HG02610 (cell line): ENCODE data around the gene SLC9A9.
"Not testable (repeated sequence)": the region's sequence is repeated elsewhere in the genome, so short reads cannot be mapped to it uniquely, and the experiment has no call there.

Experiments
- ATAC-seq: cut with Tn5 transposase; IDR thresholded peaks from one replicate; pipeline ENCODE4 v1.9.1; 2021; ENCODE audit warnings: mild to moderate bottlenecking, moderate library complexity; ENCODE audit not compliant: unreplicated experiment

SLC9A9 gene

DNA sequence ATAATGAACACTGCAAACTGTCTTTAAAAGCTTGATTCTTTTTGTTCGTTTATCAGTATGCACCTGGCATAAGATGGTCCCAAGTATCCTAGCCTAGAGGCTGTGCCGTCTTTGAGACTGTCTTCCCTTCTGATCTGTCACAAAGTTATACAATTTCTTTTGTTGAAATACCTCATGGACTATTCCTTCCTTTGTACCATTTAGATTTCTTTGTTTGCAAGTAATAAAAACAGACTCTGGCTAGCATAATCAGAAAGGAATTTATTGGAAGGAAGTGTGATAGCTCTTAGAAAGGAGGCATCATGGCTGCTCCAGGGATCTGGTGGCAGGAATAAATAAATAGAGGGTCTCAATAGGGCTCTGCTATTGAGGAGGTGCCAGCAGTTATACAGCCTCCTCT lies 280.4 kb downstream of the SLC9A9 start:
- ATAC-seq, result no peak

DNA sequence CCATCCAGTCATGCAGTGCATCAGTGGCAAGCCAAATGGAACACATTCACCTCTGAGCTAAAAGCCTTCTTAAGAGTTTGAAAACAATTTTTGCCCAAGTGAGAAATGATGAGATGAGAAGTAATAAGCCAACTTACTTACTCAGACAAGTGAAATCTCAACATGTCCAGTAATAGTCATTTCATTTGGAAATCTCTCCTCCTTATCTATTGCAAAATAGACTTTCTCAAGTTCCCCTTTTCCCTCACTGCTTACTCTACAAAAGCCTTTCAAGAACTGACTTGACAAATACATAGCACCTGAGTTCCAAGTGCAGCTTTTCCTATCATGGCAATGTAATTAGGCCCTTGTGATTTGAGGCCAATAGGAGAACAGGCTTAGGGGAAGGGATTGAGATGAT lies 282.3 kb downstream of the SLC9A9 start:
- no peak for ATAC-seq

DNA sequence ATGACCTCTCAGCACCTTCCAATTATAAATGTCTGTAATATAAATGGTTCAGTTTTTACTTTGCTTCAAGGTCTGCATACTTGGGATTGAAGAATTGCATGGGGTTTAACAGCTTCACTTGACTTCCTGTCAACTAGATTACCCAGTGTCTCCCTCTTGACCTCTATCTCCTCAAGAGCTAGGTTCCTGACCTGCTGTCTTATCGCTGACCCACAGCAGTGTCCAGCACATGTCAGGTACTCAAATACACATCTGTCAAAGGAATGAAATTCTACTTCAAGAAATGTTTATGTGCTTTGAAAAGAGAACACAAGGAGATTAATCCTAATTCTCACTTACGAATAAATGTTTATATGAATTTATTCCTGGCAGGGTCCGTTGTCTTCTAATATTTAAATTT lies 284.5 kb downstream of the SLC9A9 start:
- ATAC-seq, result no peak

DNA sequence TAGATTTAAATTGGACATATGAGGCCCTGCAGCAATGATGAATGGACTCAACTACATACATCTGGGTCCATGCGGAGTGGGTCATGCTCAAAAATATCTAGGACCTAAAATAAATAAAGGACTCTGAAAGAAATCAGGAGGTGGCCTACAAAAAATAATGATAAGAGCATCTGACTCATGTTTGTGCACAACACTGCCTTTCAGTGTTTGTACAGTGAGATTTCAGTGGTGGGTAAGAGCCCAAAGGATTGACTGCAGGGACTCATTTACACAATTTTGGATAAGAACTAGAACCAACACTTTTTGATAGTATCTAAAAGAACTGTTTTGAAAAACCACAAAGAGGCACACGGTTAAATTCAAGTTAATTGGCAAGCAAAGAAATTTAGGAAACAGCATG lies 285.5 kb downstream of the SLC9A9 start:
- no peak for ATAC-seq

DNA sequence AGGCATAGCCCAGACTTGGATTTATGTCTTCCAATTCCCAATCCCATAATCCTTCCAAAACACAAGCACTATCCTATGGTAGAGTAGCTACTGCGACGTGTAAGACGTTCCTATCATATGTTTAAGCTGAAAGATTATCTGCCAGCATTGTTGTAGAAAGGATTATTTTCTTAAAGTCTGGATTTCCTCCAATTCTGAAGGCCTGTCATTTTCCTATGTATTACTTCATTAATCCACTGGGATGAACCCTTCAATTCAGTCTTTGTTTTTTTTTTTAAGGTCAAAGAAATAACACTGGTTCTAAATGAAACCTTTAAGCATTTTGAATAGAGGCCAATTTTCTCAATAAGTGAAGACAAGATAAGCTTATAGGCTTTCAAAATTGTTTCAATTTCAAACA lies 289.0 kb downstream of the SLC9A9 start:
- no peak for ATAC-seq

DNA sequence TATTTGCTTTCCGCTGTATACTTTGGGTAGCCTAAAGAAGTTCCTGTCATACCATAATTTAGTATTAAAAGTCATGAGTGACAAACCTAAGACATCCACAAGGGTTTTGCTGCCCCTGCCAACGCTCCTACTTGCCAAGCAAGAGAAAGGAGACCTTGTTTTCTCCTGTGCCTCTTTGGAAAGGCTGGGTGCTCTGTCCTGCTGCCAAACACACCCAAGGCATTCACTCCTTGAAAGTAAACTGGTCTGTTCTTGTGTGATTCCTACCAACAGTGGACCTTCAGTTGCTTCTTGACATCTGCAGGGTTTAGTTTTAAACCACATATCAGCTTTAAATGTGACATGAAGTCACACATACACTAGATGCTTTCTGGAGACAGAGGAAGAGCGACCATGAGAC lies 295.4 kb downstream of the SLC9A9 start:
- ATAC-seq, result no peak

DNA sequence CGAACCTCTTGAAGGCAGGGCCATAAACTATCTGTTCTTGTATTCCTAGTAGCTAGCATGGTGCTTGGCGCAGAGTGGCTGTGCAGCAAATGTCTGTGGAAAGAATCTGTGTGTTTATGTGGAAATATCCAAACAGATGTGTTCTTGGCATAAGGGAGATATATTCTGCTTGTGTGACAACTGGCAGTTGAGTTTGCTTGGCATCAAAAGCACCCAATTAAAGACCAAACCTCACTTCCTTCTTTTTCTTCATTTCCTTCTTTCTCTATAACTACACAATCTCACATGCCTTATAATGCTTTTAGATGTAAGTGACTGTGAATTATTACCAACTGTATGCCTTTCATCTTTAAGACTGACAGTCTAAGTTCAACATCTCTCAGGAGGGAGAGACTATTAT lies 296.5 kb downstream of the SLC9A9 start:
- no peak for ATAC-seq

DNA sequence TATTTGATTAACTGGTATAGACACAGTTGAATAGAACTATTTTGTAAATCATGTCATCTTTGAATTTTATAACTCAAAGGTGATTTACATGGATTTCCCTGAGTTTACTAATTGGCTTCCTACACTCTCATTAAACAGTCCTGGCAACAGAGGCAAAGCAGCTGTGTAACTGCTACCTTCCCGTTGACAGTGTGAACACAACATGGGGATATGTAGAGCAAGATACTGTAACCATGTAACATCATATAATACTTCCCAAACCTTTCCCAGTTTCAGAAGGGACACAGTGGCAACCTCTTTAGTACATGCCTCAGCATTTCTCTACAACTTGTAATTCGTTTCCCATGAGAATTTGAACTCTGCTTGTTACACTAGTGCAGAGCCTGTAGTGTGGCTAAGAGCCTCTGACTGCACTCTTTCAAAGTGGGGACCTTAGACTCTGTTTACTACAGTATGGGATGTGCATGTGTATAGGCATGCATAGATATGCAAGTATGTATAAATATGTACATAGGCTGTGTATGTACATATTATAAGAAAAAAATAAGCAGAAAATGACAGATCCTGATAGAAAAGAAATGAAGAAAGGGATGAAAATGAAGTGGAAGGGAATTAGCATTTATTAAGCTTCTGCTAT lies 299.3 kb downstream of the SLC9A9 start:
- no peak for ATAC-seq

DNA sequence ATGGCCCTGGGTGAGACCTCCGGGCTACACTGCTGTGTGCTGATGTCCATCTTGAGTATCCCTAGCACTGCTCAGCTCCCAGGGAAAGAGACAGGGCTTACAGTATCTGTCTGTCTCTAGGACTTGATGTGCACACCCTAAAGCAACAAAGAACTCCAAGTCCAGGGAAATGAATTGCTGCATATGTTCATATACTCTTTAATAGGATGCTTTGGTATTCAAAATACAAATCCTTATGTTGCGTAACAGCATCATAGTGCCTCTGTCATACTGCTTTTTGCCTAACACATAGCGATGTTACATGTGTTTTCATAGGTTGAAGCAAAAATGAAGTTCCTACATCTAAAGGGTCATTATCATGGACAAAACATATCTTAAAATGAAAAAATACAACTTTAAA lies 299.9 kb downstream of the SLC9A9 start:
- ATAC-seq, result no peak

DNA sequence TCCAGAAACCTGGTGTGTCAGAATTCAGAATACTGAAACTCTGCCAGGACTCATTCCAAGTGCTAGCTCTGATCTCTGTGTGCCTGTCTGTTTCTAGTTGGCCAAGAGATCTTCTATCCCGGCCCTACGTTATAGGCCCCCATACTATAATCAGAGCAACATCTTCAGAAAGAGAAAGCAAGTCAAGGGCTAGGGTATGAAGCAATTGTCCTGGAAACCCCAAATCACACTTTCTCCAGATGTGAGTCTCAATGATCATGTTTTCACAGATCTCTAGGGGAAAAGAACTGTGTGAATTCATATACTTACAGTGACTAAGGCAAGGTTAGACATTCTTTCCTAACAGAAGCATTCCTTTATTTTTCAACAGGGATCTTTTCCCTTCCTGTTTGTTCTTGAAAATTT lies 309.7 kb downstream of the SLC9A9 start:
- ATAC-seq, result no peak

DNA sequence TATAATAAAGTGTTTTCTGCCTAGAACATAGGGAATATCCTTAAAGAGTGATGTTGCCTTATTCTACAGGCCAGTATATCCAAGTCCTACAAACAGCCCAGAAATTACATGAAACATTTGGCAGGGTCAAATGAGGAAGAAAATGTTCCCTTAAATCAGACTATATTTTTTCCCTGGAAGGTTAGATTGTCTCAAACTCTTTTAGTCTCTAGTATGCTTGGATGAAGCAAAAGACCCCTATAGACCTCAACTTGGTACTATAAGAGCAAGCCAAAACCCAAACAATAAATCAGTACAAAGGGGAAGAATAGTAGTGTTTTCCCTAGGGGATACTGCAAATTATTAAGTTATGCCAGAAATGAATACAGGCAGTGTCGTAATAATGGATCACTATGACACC lies 310.2 kb downstream of the SLC9A9 start:
- no peak for ATAC-seq

DNA sequence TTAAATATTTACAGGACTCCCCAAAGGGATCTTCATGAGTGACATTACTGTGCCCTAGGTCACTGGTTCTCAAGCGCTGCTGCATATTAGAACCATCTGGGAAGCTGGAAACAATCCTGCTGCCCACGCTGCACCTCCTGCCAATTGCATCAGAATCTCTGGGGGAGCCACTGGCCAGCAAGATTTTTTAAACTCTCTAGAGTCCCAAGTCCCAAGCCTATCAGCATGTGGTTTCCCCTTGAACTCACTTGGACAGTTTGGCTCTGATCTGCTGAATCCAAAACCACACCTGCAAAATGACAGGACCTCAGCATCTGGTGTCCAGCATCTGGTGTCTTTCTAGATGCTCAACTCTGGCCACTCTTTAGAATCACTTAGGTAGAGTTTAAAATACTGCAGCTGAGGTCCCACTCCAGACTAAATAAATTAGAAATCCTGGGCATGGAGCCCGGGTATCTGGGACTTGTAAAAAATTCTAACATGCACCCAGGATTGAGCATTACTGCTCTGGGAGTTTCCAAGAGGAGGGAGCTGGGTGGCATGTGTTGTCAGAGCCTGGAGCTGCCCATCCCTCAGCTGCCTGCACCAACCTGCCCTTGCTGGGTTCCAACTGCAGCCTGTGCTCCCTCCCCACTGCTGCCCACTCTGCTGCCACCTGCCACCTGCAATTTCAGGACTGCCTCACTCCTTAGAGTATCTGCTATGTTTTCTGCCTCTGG lies 311.3 kb downstream of the SLC9A9 start:
- ATAC-seq, result no peak

DNA sequence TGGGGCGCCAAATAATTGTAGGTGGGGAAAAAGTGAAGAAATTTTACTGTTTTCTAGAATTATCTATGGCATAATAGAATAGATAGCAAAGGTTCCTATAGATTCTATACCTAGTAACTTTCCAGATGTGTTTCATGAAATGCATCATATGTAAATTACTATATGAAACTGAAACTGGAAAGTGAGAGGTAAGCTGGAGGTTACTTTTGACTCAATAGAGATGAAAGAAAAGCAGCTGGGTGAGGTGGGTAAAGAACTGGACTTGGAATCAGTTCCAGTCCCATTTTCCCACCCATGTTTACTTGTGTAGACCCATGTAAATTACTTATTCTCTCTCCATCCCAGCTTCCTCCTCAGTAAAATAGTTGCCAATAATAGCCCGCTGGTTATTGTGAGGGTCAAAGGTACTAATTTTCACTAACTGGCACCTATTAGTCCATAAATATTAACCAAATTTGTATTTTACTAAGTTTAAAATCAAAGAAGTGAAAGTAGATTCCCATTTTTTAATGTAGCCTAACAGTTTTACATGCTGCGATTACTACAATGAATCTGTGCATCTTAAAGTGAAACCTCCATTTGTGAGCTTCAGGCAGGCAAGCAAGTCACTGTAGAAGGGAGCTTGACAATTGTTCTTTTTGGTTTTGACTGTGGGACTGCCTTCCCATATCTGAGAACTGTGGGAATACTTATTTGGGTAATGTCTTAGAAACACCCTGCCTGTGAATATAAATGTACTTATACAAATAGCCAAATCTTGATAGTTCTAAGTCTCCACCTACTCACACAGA lies 312.1 kb downstream of the SLC9A9 start:
- peak; percentile 92 for ATAC-seq

DNA sequence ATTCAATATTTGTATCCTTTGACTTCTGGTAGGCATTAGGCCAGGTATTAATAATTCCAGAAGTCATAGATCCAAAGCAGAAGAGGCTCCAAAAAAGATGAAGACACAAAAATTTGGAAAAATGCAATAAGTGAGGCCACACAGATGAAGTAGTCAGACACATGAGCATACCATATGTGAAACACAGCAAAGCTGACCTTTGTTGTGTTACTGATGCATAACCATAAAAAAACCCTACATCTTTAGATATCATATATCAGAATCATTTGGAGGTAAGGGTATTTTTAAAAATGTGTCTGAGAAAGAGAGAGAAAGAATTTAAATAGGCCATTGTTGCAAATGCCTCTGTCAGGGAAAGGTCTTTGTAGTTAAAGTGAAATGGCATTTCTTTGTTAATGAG lies 314.9 kb downstream of the SLC9A9 start:
- no peak for ATAC-seq

DNA sequence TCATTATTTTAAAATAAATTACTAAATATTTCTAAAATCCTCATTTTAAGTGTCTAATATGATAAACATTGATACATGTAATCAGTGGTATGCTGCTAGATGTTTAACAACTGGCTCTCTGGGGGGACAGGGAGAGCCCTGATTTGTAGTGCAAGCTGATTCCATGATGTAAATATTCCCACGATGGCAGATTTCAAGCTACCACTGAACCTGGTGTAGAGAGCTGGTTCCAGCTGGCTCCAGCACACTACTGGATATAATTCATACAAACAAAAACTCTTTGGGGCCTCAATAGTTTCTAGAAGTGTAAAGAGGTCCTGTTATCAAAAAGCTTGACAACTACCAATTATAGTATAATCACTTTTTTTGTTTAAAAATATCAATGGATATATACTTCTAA lies 316.2 kb downstream of the SLC9A9 start:
- ATAC-seq, result no peak

DNA sequence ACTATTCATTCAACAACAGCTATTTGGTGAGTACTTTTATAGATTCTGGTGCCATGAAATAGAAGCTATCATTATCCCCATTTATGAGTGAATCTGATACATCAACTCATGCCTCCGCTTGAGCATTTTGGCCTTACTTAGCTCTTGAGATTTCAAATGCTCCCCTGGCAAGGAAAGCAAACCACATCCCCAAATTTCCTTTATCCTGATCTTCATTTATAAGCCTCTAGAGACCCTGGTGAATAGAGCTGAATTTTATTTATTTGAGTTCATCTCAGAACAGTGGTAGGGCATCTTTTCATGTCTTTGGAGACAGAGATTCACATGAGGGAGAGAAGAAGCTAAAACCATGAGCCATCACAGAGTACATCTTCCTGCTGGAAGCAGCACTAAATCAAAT lies 317.2 kb downstream of the SLC9A9 start:
- ATAC-seq, result no peak

DNA sequence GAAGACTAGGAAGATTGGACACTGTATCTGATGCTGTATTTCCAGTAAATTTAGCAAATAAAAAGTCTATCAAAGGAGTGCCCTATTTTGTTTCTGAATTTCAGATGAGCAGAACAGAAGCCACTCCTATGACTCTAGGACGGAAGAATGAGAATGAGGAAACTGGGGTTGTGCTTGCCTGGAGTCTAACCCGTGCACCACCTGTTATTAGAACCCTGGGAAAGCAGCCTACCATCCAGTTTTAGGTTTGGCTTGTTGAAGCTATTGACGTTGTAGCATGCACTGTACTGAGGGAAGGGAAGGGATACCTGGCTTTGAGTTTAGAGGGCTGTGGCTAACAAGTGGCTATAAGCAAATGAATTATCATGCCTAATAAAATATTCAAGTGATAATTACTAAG lies 318.5 kb downstream of the SLC9A9 start:
- no peak for ATAC-seq

DNA sequence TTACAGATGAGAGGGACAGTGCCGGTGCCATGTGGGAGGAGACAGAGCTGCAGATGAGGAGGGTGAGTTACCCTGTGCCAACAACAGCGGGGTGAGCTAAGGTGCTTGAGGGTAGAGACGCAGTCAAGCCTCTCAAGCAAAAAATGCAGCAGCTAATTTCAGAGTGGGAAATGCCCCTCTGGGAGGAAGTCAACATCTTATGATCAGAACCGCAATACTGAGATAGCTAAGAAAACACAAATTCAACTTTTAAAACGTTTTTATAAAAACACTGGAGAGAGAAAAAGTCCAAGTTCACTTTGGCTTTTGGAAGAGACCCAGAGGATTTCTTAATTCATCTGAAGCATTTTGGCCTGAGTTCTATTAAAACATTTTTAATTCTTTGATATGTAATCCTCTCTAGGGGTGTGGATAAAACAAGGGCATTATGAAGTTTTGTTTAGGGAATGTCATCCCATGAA lies 319.2 kb downstream of the SLC9A9 start:
- peak; percentile 82 for ATAC-seq

DNA sequence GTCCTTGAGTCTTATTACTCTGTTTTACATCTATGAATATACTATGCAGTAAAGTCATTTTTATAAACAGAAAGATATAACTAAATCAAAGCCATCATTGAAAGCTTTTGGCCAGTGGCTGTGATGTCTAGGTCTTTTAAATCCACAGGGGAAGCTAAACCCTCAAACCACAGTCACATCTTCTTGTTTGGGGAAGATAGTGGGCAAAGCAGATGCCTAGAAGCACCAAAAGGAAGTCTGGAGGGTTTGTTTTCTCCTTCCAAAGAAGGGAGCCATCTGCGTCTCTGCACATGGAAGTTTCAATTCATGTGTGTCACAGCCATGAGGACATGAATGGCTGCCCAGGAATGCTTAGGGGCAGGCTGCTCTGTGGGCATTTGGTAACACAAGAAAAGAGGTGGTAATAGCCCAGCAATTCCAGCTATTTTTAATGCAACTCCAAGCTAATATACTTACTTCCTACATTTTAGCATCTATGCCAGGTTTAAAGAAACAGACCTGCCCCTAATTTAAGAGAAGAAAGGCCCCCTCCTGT lies 322.2 kb downstream of the SLC9A9 start:
- ATAC-seq, result no peak

DNA sequence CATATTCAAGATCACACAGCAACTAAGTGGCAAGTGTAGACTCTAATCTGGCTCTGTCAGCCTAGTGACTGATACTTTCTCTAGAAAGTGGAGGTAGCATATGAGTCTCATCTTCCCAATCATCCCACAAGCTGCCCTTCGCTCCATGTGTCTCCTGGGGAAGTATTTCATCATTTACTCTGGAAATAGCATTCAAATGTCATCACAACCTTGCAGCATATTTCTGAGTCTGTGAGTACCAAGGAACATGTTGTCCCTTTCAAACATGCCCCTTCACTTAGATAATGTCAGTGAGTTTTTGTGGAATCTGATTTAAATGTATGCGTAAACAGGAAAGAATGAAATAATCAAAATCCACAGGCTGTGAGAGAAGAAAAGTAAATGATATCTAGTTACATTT lies 322.9 kb downstream of the SLC9A9 start:
- ATAC-seq, result no peak

DNA sequence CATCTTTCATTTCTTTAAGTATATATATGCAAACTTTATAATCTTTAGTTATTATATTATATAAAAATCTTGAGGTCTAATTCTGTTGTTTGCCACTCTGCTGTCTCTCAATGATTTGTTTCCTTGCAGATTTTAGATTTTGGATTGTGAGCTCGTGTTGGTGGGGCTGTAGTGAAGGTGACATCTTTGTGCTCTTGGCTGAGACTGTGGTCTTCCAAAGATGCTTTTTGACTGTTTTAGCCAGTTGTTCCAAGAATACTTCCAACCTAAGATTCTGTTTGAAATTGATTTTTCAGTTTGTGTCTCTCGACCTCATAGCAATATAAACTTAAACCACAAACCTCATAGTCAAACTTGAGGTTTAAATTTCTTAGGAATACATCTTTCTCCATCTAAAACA lies 326.5 kb downstream of the SLC9A9 start:
- ATAC-seq, result no peak

DNA sequence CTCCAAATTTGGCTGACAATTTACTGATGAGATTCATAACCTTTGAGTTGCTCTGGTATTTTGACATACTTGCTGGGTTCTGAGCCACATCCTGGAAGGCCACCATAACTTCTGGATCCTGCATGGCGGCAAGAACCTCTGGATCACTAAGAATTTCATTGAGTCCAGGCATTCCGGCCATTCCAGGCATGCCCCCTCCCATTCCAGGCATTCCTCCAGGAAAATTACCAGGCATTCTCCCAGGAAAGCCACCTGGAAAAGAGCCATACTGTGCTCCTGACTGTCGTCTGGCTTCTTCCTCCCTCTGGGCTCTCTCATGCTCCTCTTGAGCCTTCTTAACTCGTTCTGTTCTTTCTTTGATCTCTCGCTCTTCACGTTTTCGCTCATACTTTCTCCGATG lies 331.1 kb downstream of the SLC9A9 start:
- ATAC-seq, result not testable (repeated sequence)
